Measurements from ENCODE around the gene GARIN1A. TPM values are rescaled to one million over a fixed set of nuclear protein-coding genes. Genes with fewer than 3 reads are reported as not detected.

Gene GARIN1A
- total and polyA plus RNA-seq, 2 donors (not counting 1 experiment from before 2014, with no cell fraction given), result 0.70 to 2.2 TPM

GRCh38 chr7:128699895-128700294 is 27.8 kb downstream of the GARIN1A start:
- H3K9ac ChIP-seq (ENCODE audit: low read length), result no peak overlapping the region
- H3K79me2 ChIP-seq (ENCODE audit: control insufficient read depth, insufficient read depth, low read length), result no peaks in the 10 kb centered on the region
- peaks cover 0 to 5% (median 0%) of the 10 kb centered on the region in 3 donors for H3K9me3 ChIP-seq (ENCODE audit: control extremely low read depth in 1 of 3, control insufficient read depth in 2 of 3, insufficient read depth in 1 of 3, low read length in 2 of 3)
- H2AFZ ChIP-seq (ENCODE audit: insufficient read depth, low read depth, low read length, poor library complexity, severe bottlenecking), result no peak overlapping the region
- POLR2A ChIA-PET, result interaction anchor here (0.7 to 1.0 kb wide), 2 partner anchors 8 to 618 kb away, joined by 3 to 5 read pairs; no protein-coding TSS in a partner anchor
- no peak overlapping the region for H3K4me2 ChIP-seq (replicated peaks; ENCODE audit: low read depth, low read length, poor library complexity, severe bottlenecking)
- Mint-ChIP-seq H3K27ac (no peak overlapping the region), H3K4me3 (no peak overlapping the region), H3K27me3 (peaks cover 58% of the 10 kb centered on the region), H3K9me3 (ENCODE audit: insufficient read depth) (no peaks in the 10 kb centered on the region), H3K4me1 (peaks cover 14% of the 10 kb centered on the region)
- H3K27ac ChIP-seq (ENCODE audit: low read length in 2 of 2), result no peak overlapping the region
- no peaks in the 10 kb centered on the region for H4K20me1 ChIP-seq (ENCODE audit: control insufficient read depth, insufficient read depth, low read length, poor library complexity, severe bottlenecking)
- no peak for ATAC-seq (ENCODE audit: low read depth)
- H3K36me3 ChIP-seq (replicated peaks in 1 of 2; ENCODE audit: control extremely low read depth in 1 of 2, control insufficient read depth in 1 of 2, extremely low read depth in 1 of 2, insufficient read depth in 2 of 2, low read length in 1 of 2), result no peaks in the 10 kb centered on the region
- intact Hi-C loops (cut with micrococcal nuclease), result no loop called here
- H3K27me3 ChIP-seq (replicated peaks in 1 of 4; ENCODE audit: control extremely low read depth in 1 of 4, control insufficient read depth in 3 of 4, insufficient read depth in 4 of 4, low read length in 3 of 4), result peaks cover 0 to 46% (median 36%) of the 10 kb centered on the region in 4 experiments
- TF ChIP-seq CTCF (IDR thresholded peaks at IDR 0.05) (no peak), EZH2 (IDR thresholded peaks at IDR 0.05; ENCODE audit: borderline replicate concordance, insufficient read depth, low read depth, low read length, poor library complexity, severe bottlenecking) (no peak)
- no peak for DNase-seq
- no CpG with 5 or more reads among the region's 1 CpG for WGBS (ENCODE audit: insufficient coverage)
- no peak overlapping the region for H3K4me3 ChIP-seq (ENCODE audit: control extremely low read depth in 1 of 5, extremely low read depth in 1 of 5, insufficient read depth in 1 of 5, low read depth in 2 of 5, low read length in 4 of 5)
- CTCF ChIA-PET, result no interaction called here
- H3K4me1 ChIP-seq (ENCODE audit: control insufficient read depth in 2 of 2, insufficient read depth in 2 of 2, low read length in 2 of 2), result peaks cover 10 to 17% of the 10 kb centered on the region in 2 donors

GRCh38 chr7:128701062-128701785 is 29.1 kb downstream of the GARIN1A start:
- Histone ChIP-seq H3K27me3 (replicated peaks in 1 of 4; ENCODE audit: control extremely low read depth in 1 of 4, control insufficient read depth in 3 of 4, insufficient read depth in 4 of 4, low read length in 3 of 4) (peaks cover 0 to 46% (median 32%) of the 10 kb centered on the region in 4 experiments), H3K9ac (ENCODE audit: low read length) (no peak overlapping the region), H3K79me2 (ENCODE audit: control insufficient read depth, insufficient read depth, low read length) (no peaks in the 10 kb centered on the region), H3K9me3 (ENCODE audit: control extremely low read depth in 1 of 3, control insufficient read depth in 2 of 3, insufficient read depth in 1 of 3, low read length in 2 of 3) (peaks cover 0 to 5% (median 0%) of the 10 kb centered on the region in 3 donors), H3K36me3 (replicated peaks in 1 of 2; ENCODE audit: control extremely low read depth in 1 of 2, control insufficient read depth in 1 of 2, extremely low read depth in 1 of 2, insufficient read depth in 2 of 2, low read length in 1 of 2) (no peaks in the 10 kb centered on the region), H2AFZ (ENCODE audit: insufficient read depth, low read depth, low read length, poor library complexity, severe bottlenecking) (no peak overlapping the region), H3K27ac (ENCODE audit: low read length in 2 of 2) (no peak overlapping the region), H3K4me1 (ENCODE audit: control insufficient read depth in 2 of 2, insufficient read depth in 2 of 2, low read length in 2 of 2) (peaks cover 10 to 17% of the 10 kb centered on the region in 2 donors), H3K4me2 (replicated peaks; ENCODE audit: low read depth, low read length, poor library complexity, severe bottlenecking) (no peak overlapping the region), H3K4me3 (ENCODE audit: control extremely low read depth in 1 of 5, extremely low read depth in 1 of 5, insufficient read depth in 1 of 5, low read depth in 2 of 5, low read length in 4 of 5) (no peak overlapping the region), H4K20me1 (ENCODE audit: control insufficient read depth, insufficient read depth, low read length, poor library complexity, severe bottlenecking) (no peaks in the 10 kb centered on the region)
- intact Hi-C loops (cut with micrococcal nuclease), result no loop called here
- ATAC-seq (ENCODE audit: low read depth) (no peak), DNase-seq (no peak)
- H3K4me1 Mint-ChIP-seq, result peaks cover 14% of the 10 kb centered on the region
- no peak overlapping the region for H3K4me3 Mint-ChIP-seq
- ChIA-PET POLR2A (no interaction called here), CTCF (interaction anchor here (1.2 kb wide), 1 partner anchor 24 kb away, joined by 3 read pairs; no protein-coding TSS in a partner anchor)
- no peak for TF ChIP-seq CTCF (IDR thresholded peaks at IDR 0.05)
- TF ChIP-seq EZH2 (IDR thresholded peaks at IDR 0.05; ENCODE audit: borderline replicate concordance, insufficient read depth, low read depth, low read length, poor library complexity, severe bottlenecking), result no peak
- no peak overlapping the region for H3K27ac Mint-ChIP-seq
- H3K27me3 Mint-ChIP-seq, result peaks cover 53% of the 10 kb centered on the region
- WGBS (ENCODE audit: insufficient coverage), result 100% methylated on average over 2 of the region's 6 CpGs
- H3K9me3 Mint-ChIP-seq (ENCODE audit: insufficient read depth), result no peaks in the 10 kb centered on the region
